GM13976 (cell line): ENCODE results near the gene SIRT3.

Source experiments
- DNase-seq: peaks from one replicate; pipeline ENCODE4 v3.0.0; 2012; ENCODE audit warnings: low spot score
- in situ Hi-C: fragments of 300-500 bp; cut with MboI; formaldehyde crosslinking; loops from one replicate; pipeline ENCODE4 v1.12.0; 2022; ENCODE audit warnings: low sequenced_read_pairs, mixed read lengths, inconsistent platforms; ENCODE audit not compliant: unreplicated experiment
- TF ChIP-seq, protein P1 (sequence below): IDR thresholded peaks from 2 replicates; pipeline ENCODE4 v1.5.1; 2012; ENCODE audit warnings: borderline replicate concordance, mild to moderate bottlenecking; ENCODE audit not compliant: insufficient read depth; ENCODE audit errors: extremely low read depth, missing control alignments, control extremely low read depth

The SIRT3 gene

DNA sequence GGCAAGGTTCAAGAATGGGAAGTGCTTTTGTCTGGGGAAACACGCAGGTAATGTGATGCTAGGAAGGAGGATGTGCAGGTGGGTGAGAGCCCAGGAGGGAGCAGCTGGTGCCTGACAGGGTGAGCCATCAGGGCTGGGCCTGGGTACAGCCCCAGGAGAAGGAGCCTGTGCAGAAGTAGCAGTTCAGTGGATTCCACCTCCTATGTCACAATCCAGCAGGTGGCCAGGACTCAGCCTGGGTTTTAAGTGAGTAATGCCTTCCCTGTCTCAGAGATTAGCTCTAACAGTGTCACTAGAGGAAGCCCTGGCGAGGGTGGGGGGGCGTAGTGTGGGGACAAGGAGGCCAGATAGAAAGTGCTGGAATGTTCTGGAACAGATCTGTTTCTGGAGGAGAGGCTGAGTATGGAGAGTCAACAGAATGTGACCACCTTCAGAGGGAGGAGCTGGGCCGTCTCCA, 20.5 kb downstream of the SIRT3 start:
- TF ChIP-seq, protein P1, sequence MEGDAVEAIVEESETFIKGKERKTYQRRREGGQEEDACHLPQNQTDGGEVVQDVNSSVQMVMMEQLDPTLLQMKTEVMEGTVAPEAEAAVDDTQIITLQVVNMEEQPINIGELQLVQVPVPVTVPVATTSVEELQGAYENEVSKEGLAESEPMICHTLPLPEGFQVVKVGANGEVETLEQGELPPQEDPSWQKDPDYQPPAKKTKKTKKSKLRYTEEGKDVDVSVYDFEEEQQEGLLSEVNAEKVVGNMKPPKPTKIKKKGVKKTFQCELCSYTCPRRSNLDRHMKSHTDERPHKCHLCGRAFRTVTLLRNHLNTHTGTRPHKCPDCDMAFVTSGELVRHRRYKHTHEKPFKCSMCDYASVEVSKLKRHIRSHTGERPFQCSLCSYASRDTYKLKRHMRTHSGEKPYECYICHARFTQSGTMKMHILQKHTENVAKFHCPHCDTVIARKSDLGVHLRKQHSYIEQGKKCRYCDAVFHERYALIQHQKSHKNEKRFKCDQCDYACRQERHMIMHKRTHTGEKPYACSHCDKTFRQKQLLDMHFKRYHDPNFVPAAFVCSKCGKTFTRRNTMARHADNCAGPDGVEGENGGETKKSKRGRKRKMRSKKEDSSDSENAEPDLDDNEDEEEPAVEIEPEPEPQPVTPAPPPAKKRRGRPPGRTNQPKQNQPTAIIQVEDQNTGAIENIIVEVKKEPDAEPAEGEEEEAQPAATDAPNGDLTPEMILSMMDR: no peak
- no peak for DNase-seq
- in situ Hi-C loops: no loop called here

DNA sequence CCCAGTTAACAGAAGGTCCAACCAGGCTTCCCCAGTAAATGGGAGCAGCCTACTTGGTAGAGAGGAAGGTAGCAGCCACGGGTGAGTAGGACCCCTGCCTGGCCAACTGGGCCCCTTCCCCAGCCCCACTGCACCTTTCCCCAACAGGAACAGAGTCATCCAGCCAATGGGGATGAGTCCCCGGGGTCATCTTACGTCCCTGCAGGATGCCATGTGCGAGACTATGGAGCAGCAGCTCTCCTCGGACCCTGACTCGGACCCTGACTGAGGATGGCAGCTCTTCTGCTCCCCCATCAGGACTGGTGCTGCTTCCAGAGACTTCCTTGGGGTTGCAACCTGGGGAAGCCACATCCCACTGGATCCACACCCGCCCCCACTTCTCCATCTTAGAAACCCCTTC, 22.1 kb downstream of the SIRT3 start:
- in situ Hi-C loops: no loop called here
- no peak for DNase-seq
- TF ChIP-seq, protein P1: no peak

DNA sequence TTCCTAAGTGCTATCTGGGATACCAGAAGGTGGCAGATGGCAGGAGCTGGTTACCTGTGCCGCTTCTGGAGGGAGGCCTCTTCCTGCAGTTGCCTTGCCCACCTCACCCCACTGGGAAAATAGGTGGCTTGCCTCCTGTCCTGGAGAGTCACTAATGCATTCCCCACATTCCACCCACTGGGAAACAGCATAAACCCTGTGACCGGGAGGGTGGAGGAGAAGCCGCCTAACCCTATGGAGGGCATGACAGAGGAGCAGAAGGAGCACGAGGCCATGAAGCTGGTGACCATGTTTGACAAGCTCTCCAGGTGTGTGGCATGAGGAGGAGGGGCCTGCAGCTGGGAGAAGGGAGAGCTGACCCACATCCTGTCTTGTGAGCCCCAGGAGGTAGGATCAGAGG, 23.0 kb downstream of the SIRT3 start:
- no peak for DNase-seq
- TF ChIP-seq, protein P1: no peak
- in situ Hi-C loops: no loop called here

DNA sequence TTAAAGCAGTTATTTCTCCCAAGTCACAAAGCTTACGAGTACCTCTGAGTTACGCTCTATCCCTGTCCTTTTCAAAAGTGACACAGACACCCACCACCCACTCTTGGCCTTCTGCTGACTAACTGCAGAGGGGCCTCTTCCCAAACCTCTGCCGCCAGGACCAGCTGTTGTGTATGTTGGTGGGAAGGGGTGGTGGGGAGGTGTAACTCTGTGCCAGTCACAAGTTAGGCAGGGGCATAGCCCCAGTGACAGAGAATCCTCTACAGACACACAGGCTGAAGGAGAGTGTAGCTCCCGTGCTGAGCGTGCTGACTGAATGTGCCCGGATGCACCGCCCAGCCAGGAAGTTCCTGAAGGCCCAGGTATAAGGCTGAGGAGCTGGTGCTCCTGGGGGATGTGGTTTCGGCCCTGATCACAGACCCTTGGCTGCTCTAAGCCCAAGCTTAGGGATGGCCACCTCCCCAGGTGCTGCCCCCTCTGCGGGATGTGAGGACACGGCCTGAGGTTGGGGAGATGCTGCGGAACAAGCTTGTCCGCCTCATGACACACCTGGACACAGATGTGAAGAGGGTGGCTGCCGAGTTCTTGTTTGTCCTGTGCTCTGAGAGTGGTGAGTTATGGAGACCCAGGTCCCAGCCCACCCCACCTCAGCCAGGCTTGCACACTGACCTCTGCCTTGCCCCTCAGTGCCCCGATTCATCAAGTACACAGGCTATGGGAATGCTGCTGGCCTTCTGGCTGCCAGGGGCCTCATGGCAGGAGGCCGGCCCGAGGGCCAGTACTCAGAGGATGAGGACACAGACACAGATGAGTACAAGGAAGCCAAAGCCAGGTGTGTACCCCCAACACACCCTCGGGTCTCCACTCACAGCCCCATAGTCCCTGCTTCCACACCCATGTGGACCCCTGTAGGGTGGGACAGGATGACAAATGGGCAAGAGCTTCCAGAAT, 23.7 kb downstream of the SIRT3 start:
- TF ChIP-seq, protein P1: no peak
- in situ Hi-C loops: no loop called here
- no peak for DNase-seq

DNA sequence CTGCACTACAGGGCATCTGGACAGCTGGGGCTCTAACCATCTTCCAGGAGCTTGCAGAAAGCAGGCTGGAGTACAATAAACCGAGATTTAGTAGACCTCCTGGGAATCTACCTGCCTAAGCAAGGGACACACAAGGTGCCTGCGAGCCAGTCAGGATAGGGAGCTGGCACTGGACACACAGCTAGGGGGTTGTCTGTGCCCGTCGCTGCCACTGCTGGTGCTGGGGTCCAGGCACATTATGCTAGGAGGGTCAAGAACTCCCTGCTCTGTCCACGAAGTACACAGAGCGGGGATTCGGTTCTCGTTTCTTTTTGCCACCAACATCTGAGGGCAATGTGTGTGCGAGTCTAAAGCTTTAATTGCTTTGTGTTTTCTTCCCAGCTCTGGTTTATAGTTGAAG, 24.4 kb downstream of the SIRT3 start:
- no peak for DNase-seq
- in situ Hi-C loops: no loop called here
- TF ChIP-seq, protein P1: no peak

DNA sequence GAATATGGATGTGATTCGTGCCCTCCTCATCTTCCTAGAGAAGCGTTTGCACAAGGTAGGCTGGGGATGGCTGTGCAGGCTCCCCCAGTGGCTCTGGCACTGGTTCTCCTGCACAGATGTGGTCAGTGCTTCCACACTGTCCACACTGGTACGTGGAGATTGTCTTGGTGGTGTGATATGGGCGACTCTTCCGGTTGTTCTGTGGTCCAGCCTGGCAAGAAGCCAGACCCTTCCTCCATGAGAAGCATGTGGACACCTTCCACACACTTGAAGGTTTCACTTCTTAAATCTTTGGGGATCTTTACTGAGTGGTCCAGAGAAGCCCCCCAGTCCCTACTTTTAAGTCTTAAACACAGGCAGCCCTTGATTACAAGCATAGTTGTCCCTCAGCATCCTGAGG, 24.8 kb downstream of the SIRT3 start:
- TF ChIP-seq, protein P1: no peak
- DNase-seq: no peak
- in situ Hi-C loops: no loop called here
